ENCODE results near the gene RIMBP3B. TPM values are rescaled to one million over a fixed set of nuclear protein-coding genes. Genes with fewer than 3 reads are reported as not detected.
"Not testable (repeated sequence)": the region's sequence is repeated elsewhere in the genome, so short reads cannot be mapped to it uniquely, and the experiment has no call there.

The RIMBP3B gene
- total and polyA plus RNA-seq, 4 donors, result 0.66 TPM; not detected in 3

- DNase-seq; H3K4me3 ChIP-seq (ENCODE audit: low read length in 2 of 2); H3K9me3 ChIP-seq (ENCODE audit: control insufficient read depth, low read length); ATAC-seq (ENCODE audit: low FRiP score); intact Hi-C loops (cut with DNase I); H3K27me3 ChIP-seq (ENCODE audit: control insufficient read depth in 1 of 2, insufficient read depth in 2 of 2, low read length in 1 of 2); H3K4me1 ChIP-seq (ENCODE audit: control insufficient read depth in 1 of 2, insufficient read depth in 2 of 2, low read length in 2 of 2); H3K36me3 ChIP-seq (ENCODE audit: control insufficient read depth in 1 of 2, insufficient read depth in 2 of 2, low read length in 1 of 2); H3K27ac ChIP-seq (ENCODE audit: low read depth in 1 of 2, low read length in 2 of 2): not testable (repeated sequence)
- WGBS, 2 donors, result 100% methylated on average over 1 of the region's 1 CpG; no CpG with 5 or more reads in 1 of the 2 donors
Observed at GRCh38 chr22:21407139-21407538, 23.6 kb downstream of the RIMBP3B start.

- H3K27me3 ChIP-seq (ENCODE audit: control insufficient read depth in 1 of 2, insufficient read depth in 2 of 2, low read length in 1 of 2); H3K4me3 ChIP-seq (ENCODE audit: low read length in 2 of 2); ATAC-seq (ENCODE audit: low FRiP score); H3K27ac ChIP-seq (ENCODE audit: low read depth in 1 of 2, low read length in 2 of 2); H3K4me1 ChIP-seq (ENCODE audit: control insufficient read depth in 1 of 2, insufficient read depth in 2 of 2, low read length in 2 of 2); intact Hi-C loops (cut with DNase I); DNase-seq; H3K36me3 ChIP-seq (ENCODE audit: control insufficient read depth in 1 of 2, insufficient read depth in 2 of 2, low read length in 1 of 2); H3K9me3 ChIP-seq (ENCODE audit: control insufficient read depth, low read length): not testable (repeated sequence)
- 80 to 100% methylated on average over 1 of the region's 4 CpGs for WGBS, 2 donors
Observed at GRCh38 chr22:21407792-21408191, 24.2 kb downstream of the RIMBP3B start.

- 42 to 63% methylated on average over 6 to 7 of the region's 25 CpGs for WGBS, 2 donors
- peak; percentile 2 for ATAC-seq (ENCODE audit: low FRiP score)
- H3K36me3 ChIP-seq (ENCODE audit: control insufficient read depth in 1 of 2, insufficient read depth in 2 of 2, low read length in 1 of 2); H3K4me1 ChIP-seq (ENCODE audit: control insufficient read depth in 1 of 2, insufficient read depth in 2 of 2, low read length in 2 of 2); H3K27ac ChIP-seq (ENCODE audit: low read depth in 1 of 2, low read length in 2 of 2); H3K9me3 ChIP-seq (ENCODE audit: control insufficient read depth, low read length); DNase-seq; intact Hi-C loops (cut with DNase I); H3K27me3 ChIP-seq (ENCODE audit: control insufficient read depth in 1 of 2, insufficient read depth in 2 of 2, low read length in 1 of 2); H3K4me3 ChIP-seq (ENCODE audit: low read length in 2 of 2): not testable (repeated sequence)
Observed at GRCh38 chr22:21416375-21416774, 32.8 kb downstream of the RIMBP3B start.

- H3K27ac ChIP-seq (ENCODE audit: low read depth in 1 of 2, low read length in 2 of 2); H3K27me3 ChIP-seq (ENCODE audit: control insufficient read depth in 1 of 2, insufficient read depth in 2 of 2, low read length in 1 of 2); H3K4me1 ChIP-seq (ENCODE audit: control insufficient read depth in 1 of 2, insufficient read depth in 2 of 2, low read length in 2 of 2); H3K9me3 ChIP-seq (ENCODE audit: control insufficient read depth, low read length); intact Hi-C loops (cut with DNase I); H3K36me3 ChIP-seq (ENCODE audit: control insufficient read depth in 1 of 2, insufficient read depth in 2 of 2, low read length in 1 of 2): not testable (repeated sequence)
- ATAC-seq (ENCODE audit: low FRiP score) (peak; percentile 97), DNase-seq (peak in 1 of 2 donors; percentile 55)
- H3K4me3 ChIP-seq (ENCODE audit: low read length in 2 of 2), result peak within 1 kb of the TSS; percentile 54 to 59
- 0 to 1% methylated on average over 5 to 45 of the region's 81 CpGs for WGBS, 2 donors
Observed at GRCh38 chr22:21417227-21417746, 33.7 kb downstream of the RIMBP3B start, which contains the start of gene HIC2. Gene HIC2 (plus strand): TSS chr22:21417371. CDS start chr22:21442832, 25,461 bp downstream.

GRCh38 chr22:21417853-21418252, 34.3 kb downstream of the RIMBP3B start:
- WGBS, 2 donors, result 0 to 1% methylated on average over 15 to 18 of the region's 33 CpGs
- peak; percentile 50 to 83 for DNase-seq

GRCh38 chr22:21418974-21419638, 35.6 kb downstream of the RIMBP3B start:
- ATAC-seq (ENCODE audit: low FRiP score), result peak; percentile 4
- H3K36me3 ChIP-seq (ENCODE audit: control insufficient read depth in 1 of 2, insufficient read depth in 2 of 2, low read length in 1 of 2); intact Hi-C loops (cut with DNase I); H3K4me1 ChIP-seq (ENCODE audit: control insufficient read depth in 1 of 2, insufficient read depth in 2 of 2, low read length in 2 of 2); H3K27me3 ChIP-seq (ENCODE audit: control insufficient read depth in 1 of 2, insufficient read depth in 2 of 2, low read length in 1 of 2); H3K4me3 ChIP-seq (ENCODE audit: low read length in 2 of 2); DNase-seq; H3K9me3 ChIP-seq (ENCODE audit: control insufficient read depth, low read length); H3K27ac ChIP-seq (ENCODE audit: low read depth in 1 of 2, low read length in 2 of 2): not testable (repeated sequence)
- WGBS, 2 donors, result 79% methylated on average over 5 of the region's 15 CpGs

More at GRCh38 chr22:21417853-21418252, 34.3 kb downstream of the RIMBP3B start:
- intact Hi-C loops (cut with DNase I); ATAC-seq (ENCODE audit: low FRiP score); H3K27me3 ChIP-seq (ENCODE audit: control insufficient read depth in 1 of 2, insufficient read depth in 2 of 2, low read length in 1 of 2); H3K27ac ChIP-seq (ENCODE audit: low read depth in 1 of 2, low read length in 2 of 2); H3K4me3 ChIP-seq (ENCODE audit: low read length in 2 of 2); H3K36me3 ChIP-seq (ENCODE audit: control insufficient read depth in 1 of 2, insufficient read depth in 2 of 2, low read length in 1 of 2); H3K9me3 ChIP-seq (ENCODE audit: control insufficient read depth, low read length); H3K4me1 ChIP-seq (ENCODE audit: control insufficient read depth in 1 of 2, insufficient read depth in 2 of 2, low read length in 2 of 2): not testable (repeated sequence)

- WGBS, 2 donors, result 19 to 30% methylated on average over 5 of the region's 19 CpGs
- ATAC-seq (ENCODE audit: low FRiP score); H3K4me1 ChIP-seq (ENCODE audit: control insufficient read depth in 1 of 2, insufficient read depth in 2 of 2, low read length in 2 of 2); DNase-seq; H3K36me3 ChIP-seq (ENCODE audit: control insufficient read depth in 1 of 2, insufficient read depth in 2 of 2, low read length in 1 of 2); H3K27me3 ChIP-seq (ENCODE audit: control insufficient read depth in 1 of 2, insufficient read depth in 2 of 2, low read length in 1 of 2); H3K4me3 ChIP-seq (ENCODE audit: low read length in 2 of 2); H3K27ac ChIP-seq (ENCODE audit: low read depth in 1 of 2, low read length in 2 of 2); H3K9me3 ChIP-seq (ENCODE audit: control insufficient read depth, low read length); intact Hi-C loops (cut with DNase I): not testable (repeated sequence)
Observed at GRCh38 chr22:21420180-21420763, 36.7 kb downstream of the RIMBP3B start.

- H3K4me1 ChIP-seq (ENCODE audit: control insufficient read depth in 1 of 2, insufficient read depth in 2 of 2, low read length in 2 of 2); ATAC-seq (ENCODE audit: low FRiP score); H3K36me3 ChIP-seq (ENCODE audit: control insufficient read depth in 1 of 2, insufficient read depth in 2 of 2, low read length in 1 of 2); DNase-seq; intact Hi-C loops (cut with DNase I); H3K4me3 ChIP-seq (ENCODE audit: low read length in 2 of 2); H3K27ac ChIP-seq (ENCODE audit: low read depth in 1 of 2, low read length in 2 of 2); H3K27me3 ChIP-seq (ENCODE audit: control insufficient read depth in 1 of 2, insufficient read depth in 2 of 2, low read length in 1 of 2); H3K9me3 ChIP-seq (ENCODE audit: control insufficient read depth, low read length): not testable (repeated sequence)
- 70 to 83% methylated on average over 2 to 4 of the region's 12 CpGs for WGBS, 2 donors
Observed at GRCh38 chr22:21424084-21424709, 40.6 kb downstream of the RIMBP3B start.
